GM08714 (cell line): ENCODE results near the gene CDKN1C.
A peak's percentile ranks its signal among the peaks of the same experiment; 100 is the strongest.

Experiments used
- H3K4me3 ChIP-seq: fragments of 200-500 bp; sonication (Bioruptor generic); 2 replicates; pipeline ENCODE4 v1.5.1; 2014; ENCODE audit warnings: mild to moderate bottlenecking, low read length, inconsistent platforms
- ZNF274 ChIP-seq: IDR thresholded peaks from 2 replicates; pipeline ENCODE4 v1.6.1; 2012; ENCODE audit warnings: mild to moderate bottlenecking, low read depth, low read length

The CDKN1C gene

DNA sequence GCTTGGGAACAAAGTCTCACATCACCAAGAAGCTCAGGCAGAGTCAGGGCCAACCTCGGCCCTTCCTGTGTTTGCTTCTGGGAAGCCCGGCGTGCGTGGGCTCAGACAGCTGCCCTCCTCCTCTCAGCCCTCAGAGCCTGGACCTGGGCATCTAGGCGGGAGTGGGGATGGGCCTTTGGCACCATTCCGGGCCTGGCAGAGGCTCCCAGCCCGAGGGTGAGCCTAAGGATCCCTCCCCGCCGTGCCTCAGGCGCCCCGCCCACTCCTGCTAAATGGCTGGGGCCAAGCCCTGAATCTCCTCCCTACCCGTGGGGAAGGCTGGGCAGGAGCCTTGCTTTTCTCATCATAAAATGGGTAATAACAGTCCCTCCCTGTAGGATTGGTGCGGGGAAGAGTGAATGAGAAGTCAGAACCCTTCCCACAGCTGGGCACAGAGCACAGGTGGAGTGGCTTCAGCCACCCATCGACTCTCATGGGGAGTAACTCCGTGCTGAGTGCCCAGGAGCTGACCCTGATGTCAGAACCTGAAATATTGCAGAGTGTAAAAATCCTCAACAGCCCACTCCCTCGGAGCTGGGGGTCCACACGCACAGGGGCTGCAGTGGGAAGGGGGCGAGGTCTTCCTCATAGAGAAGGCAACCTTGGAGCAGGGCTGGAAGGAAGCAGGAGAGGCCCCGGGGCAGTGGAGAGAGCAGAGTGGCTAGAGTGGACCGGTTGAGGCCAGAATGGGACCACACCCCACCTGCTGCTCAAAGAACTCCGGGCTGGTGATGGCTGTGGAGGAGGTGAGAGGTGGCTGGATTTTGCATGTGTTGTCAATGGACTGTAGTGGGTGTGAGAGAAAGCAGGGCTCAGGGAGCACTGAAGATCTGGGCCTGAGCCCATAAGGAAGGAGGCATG lies 18.8 kb upstream of the CDKN1C start:
- no peak for TF ChIP-seq ZNF274
- no peak overlapping the region for H3K4me3 ChIP-seq

DNA sequence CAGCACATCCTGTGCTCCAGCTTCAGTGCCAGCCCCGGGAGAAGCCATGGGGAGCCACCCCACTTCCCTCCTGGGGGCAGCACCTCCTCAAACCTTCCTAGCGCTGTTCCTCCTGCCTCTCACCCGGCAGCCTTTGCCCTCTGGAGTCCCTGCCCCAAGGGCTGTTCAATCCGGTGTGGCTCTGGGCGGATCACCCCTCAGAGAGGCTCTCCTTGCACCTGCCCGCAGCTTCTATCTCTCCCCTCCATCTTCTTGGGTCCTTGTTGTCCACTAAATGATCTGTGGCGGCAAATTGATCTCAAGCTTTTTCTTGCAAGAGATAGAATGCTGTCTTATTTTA lies 18.1 kb upstream of the CDKN1C start:
- TF ChIP-seq ZNF274, result no peak
- H3K4me3 ChIP-seq, result no peak overlapping the region

DNA sequence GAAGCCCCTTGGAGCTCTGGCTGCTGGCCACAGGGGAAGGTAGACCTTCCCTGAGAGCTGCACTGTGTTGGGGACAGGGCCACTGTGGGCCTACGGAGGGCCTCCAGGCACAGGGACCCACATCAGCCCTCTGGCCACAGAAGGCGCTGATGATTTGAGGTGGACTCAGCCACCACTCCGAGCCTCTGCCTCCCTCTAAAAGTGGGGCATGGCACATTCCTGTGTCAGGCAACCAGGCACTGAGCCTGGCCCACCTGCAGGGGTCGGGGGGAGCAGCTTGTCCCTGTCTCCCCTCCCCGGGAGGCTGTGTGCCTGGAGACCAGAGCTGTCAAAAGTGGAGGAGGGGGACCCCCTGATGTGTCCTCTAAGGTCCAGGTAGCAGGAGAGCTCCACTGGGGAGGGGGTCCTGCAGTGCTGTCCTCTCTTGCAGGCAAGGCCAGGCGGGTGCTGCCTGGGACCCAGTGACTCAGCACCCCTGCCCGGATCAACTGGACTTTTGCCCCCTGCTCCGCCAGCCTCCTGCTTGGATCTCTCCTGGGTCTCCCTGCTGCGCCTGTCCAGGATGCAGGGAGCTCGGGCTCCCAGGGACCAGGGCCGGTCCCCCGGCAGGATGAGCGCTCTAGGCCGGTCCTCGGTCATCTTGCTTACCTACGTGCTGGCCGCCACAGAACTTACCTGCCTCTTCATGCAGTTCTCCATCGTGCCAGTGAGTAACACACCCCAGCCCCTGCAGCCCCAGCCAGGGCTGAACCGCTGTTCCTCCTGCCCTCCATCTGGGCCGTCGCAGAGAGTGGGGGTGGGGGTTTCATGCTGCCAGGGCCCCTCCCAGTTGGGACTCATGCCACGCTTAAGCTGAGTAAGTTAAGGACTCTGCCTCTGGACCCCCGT lies 17.5 kb upstream of the CDKN1C start:
- TF ChIP-seq ZNF274, result no peak

DNA sequence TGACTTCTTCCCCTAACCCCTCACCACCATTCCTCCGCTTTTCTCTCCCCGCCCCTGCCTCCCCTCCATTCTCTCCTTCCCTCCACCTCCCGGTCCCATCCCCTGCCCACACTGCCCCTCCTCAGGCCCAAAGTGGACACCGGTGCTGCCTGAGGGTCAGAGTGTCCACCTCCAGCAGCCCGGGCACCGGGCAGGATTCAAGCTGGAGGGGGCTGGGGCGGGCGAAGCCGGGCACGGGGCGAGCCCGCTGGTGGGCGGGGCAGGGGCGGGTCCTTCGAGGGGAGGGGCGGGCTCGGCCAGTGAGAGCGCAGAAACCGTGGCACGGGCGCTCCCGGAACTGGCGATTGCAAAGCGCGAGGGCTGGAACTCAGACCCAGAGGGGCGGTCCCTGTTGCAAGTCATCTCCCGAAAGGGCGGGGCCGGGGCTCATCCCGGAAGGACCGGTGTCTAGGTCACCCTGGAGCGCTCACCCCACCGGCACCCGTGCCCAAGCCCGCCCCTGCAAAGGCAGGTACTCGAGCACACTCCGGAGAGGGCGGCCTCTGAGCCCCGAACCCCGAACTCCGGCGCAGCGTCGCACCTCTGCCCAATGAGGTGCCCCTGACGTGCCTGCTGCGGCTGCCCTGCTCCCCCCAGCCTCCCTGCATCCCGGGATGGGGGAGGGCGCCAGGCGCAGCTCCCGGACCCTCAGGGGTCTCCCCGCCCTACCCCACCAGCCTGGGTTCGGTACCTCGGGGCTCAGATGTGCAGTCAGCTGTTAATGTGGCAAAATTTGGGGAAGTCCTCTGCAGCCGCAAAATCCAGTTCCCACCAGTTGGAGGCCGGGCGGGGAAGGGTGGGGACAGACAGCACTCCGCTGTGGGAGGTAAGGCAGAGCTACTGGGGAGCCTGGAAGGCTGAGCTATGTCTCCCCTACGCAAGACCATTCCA lies 16.5 kb upstream of the CDKN1C start:
- TF ChIP-seq ZNF274, result no peak
- H3K4me3 ChIP-seq, result peak overlapping the region; percentile 81

More for the DNA sequence above, 17.5 kb upstream of the CDKN1C start:
- H3K4me3 ChIP-seq, result peak overlapping the region; percentile 81

DNA sequence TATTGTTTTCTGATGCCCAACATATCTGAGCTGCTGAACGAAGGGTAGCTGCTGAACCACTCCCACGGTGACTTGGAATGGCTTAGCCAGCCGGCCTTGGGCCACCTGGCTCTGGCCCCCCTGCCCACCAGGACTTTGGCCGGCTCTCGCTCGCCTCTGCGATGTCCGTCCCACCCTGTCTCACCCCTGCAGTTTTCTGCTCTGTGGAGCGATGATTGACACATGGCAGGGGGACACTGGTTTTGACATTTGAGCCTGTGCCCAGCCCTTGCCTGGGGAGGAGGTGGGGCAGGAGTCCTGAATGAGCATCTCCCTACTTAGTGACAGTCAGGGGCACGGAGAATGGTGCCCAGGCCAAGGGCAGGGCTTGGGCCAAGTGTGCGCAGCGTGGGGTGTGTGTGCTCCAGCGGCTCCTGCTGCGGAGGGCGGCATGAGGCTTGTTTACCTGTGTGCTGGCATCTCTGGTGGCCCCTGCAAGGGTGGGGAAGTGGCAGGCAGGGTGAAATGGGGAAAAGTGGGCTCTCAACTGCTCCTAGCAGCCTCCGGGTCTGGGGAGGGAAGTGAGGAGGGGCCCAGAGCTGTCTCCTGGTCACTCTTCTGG lies 15.7 kb upstream of the CDKN1C start:
- TF ChIP-seq ZNF274, result no peak
- no peak overlapping the region; the same call in 1 of the 2 replicates for H3K4me3 ChIP-seq

DNA sequence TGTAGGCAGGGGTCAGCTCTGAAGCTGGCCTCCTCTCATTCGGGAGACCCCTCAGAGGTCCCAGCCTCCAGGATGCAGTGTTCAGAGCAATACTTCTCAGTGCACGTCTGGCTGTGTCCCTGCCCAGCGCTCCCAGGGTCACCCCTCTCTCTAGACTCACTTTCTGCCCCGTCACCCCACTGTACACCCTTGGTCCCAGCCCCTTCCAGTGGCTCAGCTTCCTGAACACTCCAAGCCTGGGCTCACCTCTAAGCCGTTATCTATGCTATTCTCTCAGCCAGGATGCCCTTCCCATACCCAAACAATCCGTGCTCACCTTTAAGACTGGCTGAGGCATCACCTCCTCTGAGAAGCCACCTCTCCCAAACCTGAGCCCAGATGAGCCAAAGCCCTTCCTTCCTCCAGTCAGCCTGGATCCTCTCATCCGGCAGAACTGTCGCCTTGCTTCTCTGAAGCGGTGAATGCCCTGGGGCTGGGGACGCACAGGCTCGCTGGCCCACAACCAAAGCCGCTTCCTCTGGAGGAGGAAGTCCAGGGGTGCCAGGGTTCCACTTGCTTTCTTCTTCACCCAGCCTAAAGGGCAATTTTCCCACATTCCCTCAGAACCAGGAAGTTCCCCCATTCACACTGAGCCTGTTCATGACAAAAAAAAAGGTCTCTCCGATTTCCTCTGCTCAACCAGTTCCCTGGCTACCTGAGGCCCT lies 13.7 kb upstream of the CDKN1C start:
- H3K4me3 ChIP-seq, result no peak overlapping the region
- no peak for TF ChIP-seq ZNF274

DNA sequence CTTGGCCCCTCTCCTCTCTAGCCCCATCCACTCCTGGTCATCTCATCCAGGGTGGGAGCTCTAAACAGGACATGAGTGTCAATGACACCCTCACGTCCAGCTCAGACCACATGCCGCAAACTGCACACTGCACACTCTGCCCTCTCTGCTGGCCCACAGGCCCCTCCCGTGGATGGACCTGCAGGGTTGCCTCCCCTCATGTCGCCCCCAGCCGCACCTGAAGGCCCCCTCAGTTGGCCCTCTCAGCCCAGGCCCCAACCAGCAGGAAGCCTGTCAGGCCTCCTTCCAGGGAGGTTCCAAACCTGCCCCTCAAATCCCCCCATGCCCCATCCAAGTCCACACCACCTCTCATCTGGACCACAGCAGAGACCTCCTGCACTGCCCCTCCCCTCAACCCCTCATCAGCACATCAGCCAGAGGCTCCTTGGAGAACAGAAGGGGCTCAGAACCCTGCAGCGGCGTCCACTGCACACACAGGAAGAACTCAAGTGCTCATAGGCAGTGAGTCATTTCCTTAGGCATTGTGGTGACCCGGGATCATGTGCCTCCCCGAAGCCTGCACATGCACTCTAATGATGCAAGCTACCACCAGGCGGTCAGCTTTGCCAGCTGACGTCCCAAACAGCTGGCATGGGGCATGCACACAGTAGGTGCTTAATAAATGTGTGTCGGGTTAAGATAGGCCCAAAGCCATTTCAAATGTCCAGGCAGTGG lies 12.9 kb upstream of the CDKN1C start:
- TF ChIP-seq ZNF274, result no peak

DNA sequence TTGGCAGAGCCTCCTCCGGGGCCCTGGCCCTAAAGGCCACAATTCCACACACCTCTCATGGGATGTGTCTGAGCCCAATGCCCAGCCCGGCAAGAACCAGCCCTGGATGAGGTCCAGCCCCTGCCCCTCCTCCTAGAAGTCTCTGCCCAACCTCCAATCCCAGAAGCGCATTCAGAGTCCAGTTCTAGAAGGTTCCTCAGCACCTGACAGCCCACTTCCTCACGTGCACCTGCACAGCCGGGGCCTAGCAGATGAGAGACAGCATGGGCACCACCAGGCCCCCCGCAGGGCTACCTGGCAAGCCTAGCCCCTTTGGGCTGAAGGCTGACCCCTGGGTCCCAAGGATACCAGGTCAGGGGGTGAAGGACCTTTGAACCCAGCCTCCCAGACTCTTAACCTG lies 11.5 kb upstream of the CDKN1C start:
- H3K4me3 ChIP-seq, result no peak overlapping the region
- TF ChIP-seq ZNF274, result no peak

More for the DNA sequence above, 12.9 kb upstream of the CDKN1C start:
- H3K4me3 ChIP-seq, result no peak overlapping the region

DNA sequence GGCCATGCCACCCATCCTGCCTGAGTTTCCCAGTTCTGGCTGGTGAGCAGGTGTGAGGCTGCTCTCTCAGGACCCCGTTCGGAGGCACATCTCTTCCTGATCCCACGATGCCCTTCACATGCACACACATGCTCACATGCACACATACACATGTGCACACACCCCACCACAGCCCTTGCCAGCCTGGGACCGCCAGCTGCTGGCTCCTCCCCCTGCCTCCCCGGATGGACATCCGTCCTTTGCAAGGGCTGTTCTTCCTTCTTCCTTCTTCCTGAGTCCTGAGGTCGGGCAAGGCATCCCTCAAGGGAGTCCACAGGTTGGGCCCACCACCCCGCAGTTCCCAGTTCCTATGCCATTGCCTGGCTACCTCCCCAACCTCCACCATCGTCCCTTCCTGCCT lies 10.5 kb upstream of the CDKN1C start:
- no peak for TF ChIP-seq ZNF274
- H3K4me3 ChIP-seq, result no peak overlapping the region

DNA sequence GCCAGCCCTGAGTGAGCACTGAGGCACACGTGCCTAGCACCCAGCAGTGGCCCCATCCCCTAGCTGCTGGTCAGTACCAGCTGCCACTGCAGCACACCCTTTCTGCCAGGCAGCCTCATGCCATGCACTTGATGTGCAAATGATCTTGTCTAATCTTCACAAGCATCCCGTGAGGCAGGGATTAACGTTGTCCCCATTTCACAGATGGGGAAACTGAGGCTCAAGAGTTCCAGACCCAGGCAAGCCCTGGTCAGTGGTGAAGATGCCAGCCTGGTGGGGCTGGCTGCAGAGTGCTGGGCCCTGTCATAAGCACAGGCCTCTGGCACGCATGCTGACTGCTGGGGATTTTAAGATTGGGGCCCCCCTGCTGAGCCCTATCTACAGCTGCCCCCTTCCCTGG lies 8.4 kb upstream of the CDKN1C start:
- TF ChIP-seq ZNF274, result no peak
- H3K4me3 ChIP-seq, result no peak overlapping the region

DNA sequence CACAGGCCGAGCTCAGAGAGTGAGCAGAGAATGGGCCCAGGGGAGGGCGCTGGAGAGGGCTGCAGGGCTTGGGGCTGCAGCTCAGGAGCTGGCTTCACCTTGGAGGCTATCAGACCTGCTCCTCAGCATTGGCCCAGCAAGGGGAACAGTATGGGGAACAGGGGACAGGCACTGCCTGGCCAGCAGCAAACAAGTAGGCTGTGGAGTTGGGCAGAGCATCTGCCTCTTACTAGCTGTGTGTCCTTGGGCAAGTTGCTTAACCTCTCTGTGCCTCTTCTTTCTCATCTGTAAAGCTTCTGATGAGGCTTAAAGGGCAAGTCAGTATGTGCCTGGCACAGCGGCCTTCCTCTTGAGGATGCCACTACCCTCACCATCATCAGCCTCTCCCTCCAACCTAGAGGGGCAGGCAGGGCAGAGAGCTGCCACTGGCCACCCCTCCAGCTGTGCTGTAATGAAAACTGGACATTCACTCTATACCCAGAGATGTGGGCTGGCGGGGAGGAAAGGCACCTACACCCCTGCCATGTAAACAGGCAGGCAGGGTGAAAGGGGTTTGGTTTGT lies 7.5 kb upstream of the CDKN1C start:
- TF ChIP-seq ZNF274, result no peak
- no peak overlapping the region; the same call in 1 of the 2 replicates for H3K4me3 ChIP-seq
